Fibroblast of pulmonary artery (primary cell): ENCODE data around the gene HES1.

Experiments used
- DNase-seq: peaks from one replicate; pipeline ENCODE4 v3.0.0-alpha.2; 2010; ENCODE audit warnings: low read depth
- H3K4me3 ChIP-seq: replicated peaks from 2 replicates; pipeline ENCODE4 v1.5.1; 2011; ENCODE audit warnings: low read depth, mild to moderate bottlenecking, control low read depth, low read length, moderate library complexity
- TF ChIP-seq, protein P1 (sequence below): IDR thresholded peaks from 2 replicates; pipeline ENCODE4 v1.5.1; 2011; ENCODE audit warnings: mild to moderate bottlenecking, control low read depth, low read length, inconsistent platforms; ENCODE audit errors: missing control alignments

Gene HES1

GRCh38 chr3:194180570-194180969 is 44.6 kb downstream of the HES1 start:
- no peak overlapping the region for H3K4me3 ChIP-seq
- DNase-seq: no peak
- TF ChIP-seq, protein P1, sequence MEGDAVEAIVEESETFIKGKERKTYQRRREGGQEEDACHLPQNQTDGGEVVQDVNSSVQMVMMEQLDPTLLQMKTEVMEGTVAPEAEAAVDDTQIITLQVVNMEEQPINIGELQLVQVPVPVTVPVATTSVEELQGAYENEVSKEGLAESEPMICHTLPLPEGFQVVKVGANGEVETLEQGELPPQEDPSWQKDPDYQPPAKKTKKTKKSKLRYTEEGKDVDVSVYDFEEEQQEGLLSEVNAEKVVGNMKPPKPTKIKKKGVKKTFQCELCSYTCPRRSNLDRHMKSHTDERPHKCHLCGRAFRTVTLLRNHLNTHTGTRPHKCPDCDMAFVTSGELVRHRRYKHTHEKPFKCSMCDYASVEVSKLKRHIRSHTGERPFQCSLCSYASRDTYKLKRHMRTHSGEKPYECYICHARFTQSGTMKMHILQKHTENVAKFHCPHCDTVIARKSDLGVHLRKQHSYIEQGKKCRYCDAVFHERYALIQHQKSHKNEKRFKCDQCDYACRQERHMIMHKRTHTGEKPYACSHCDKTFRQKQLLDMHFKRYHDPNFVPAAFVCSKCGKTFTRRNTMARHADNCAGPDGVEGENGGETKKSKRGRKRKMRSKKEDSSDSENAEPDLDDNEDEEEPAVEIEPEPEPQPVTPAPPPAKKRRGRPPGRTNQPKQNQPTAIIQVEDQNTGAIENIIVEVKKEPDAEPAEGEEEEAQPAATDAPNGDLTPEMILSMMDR: no peak

- no peak for DNase-seq
- TF ChIP-seq, protein P1: no peak
- no peak overlapping the region for H3K4me3 ChIP-seq
Measured at GRCh38 chr3:194181612-194182529, 45.9 kb downstream of the HES1 start.

DNA sequence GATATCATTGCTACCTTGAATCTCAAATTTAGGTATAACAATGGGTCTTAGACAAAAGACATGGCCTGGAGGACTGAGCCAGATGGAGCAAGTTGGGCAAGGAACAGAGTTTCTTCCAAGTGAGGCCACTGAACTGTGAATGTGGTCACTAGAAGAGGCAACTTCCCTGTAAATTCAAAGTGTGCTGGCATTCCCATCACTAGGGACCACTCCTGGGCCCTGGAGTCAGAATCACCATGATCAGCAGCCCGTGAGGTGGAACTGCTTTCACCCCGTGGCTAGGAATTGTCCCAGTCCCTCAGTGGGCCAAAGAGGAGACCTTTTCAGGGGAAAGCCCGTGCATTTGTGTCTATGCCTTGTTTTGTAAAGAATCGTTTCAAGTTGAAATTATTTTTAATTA is 47.3 kb downstream of the HES1 start:
- no peak overlapping the region for H3K4me3 ChIP-seq
- TF ChIP-seq, protein P1: no peak
- DNase-seq: no peak

DNA sequence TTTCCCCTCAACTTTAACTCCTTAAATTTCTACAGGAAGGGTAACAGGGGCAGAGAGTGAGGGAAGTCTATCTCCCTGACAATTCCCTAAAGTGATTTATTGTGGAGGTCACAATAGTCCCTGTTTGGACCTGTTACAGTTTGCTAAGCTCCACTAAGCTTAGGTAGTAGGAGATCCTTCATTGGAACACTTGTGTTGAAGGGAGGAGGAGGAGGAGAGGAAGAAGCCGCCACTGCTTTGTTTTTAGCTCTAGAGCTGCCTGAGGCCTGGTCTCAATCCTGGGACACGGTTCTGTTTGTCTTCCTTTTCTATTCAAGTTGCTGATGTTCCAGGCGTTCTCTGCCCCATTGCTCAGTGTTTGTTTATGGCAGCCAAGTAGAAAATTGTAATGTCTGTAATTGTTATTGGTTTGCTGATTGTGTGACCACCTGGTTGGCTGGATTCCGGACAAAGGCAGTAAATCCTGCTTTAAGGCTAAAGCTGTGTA is 48.4 kb downstream of the HES1 start:
- no peak overlapping the region for H3K4me3 ChIP-seq
- DNase-seq: no peak
- TF ChIP-seq, protein P1: no peak

- TF ChIP-seq, protein P1: no peak
- DNase-seq: no peak
- no peak overlapping the region for H3K4me3 ChIP-seq
Measured at GRCh38 chr3:194184801-194185200, 48.9 kb downstream of the HES1 start.

DNA sequence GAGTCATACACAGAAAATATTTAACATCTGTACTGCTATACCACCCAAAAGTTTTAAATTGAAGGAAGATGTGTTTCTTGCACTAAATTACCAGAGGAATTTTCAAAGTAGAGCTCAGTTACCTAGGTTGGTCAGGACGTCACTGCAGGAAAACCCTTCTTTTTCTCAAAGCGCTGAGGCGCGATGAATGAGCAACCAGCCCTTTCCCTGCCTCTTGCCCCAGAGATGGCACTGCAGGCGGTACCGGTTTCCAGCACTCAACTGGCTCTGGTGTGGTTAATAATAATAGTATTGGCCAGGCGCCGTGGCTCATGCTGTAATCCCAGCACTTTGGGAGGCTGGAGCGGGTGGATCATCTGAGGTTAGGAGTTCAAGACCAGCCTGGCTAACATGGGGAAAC is 49.3 kb downstream of the HES1 start:
- H3K4me3 ChIP-seq: no peak overlapping the region
- DNase-seq: no peak
- TF ChIP-seq, protein P1: no peak
